Caco-2 (cell line): ENCODE measurements around the gene ANKRD16. TPM values are rescaled to one million over a fixed set of nuclear protein-coding genes. Genes with fewer than 3 reads are reported as not detected.

Experiments used
- BruUV-seq: library from RNA; stranded (reverse); fragments of 400-500 nt; replicated peaks from 2 replicates; lab custom pipeline; 2021; lab: Mats Ljungman, UMichigan
- CTCF ChIA-PET: fragments of 300-600 bp; sonication (Branson Sonifier 250); formaldehyde crosslinking; loops from one replicate; lab custom pipeline; 2022; ENCODE audit warnings: antibody characterized with exemption; lab: Charles Lee
- POLR2A ChIA-PET: fragments of 300-600 bp; sonication (Branson Sonifier 250); formaldehyde crosslinking; loops from one replicate; lab custom pipeline; 2022; ENCODE audit warnings: antibody characterized with exemption; lab: Charles Lee
- DNase-seq, 2 experiments: peaks; one replicate each; pipeline versions ENCODE4 v3.0.0 to v3.0.0-alpha.2; 2020 to 2022
- H3K27me3 ChIP-seq: replicated peaks from 2 replicates; pipeline ENCODE4 v1.6.0; 2011; ENCODE audit warnings: low read length; ENCODE audit not compliant: control insufficient read depth, insufficient read depth
- H3K36me3 ChIP-seq: 2 replicates; pipeline ENCODE4 v1.5.1; 2011; ENCODE audit warnings: low read length; ENCODE audit not compliant: control insufficient read depth, insufficient read depth
- H3K4me1 ChIP-seq: fragments of 250-450 bp; sonication (Bioruptor Pico); 2 replicates; pipeline ENCODE4 v1.5.1; 2020; ENCODE audit warnings: mild to moderate bottlenecking
- H3K4me3 ChIP-seq: 2 replicates; pipeline ENCODE4 v1.5.1; 2011; ENCODE audit warnings: low read depth, mild to moderate bottlenecking, control low read depth, low read length
- H3K9me3 ChIP-seq: fragments of 250-450 bp; sonication (Bioruptor Pico); 2 replicates; pipeline ENCODE4 v1.5.1; 2020; ENCODE audit warnings: mild to moderate bottlenecking, moderate library complexity
- H3K27ac Mint-ChIP-seq: one replicate; pipeline ENCODE4 v1.8.0; 2022; ENCODE audit warnings: mixed read lengths; ENCODE audit not compliant: unreplicated experiment
- H3K27me3 Mint-ChIP-seq: one replicate; pipeline ENCODE4 v1.8.0; 2022; ENCODE audit warnings: mixed read lengths; ENCODE audit not compliant: insufficient read depth, unreplicated experiment
- H3K36me3 Mint-ChIP-seq: one replicate; pipeline ENCODE4 v1.8.0; 2022; ENCODE audit warnings: mild to moderate bottlenecking, mixed read lengths; ENCODE audit not compliant: insufficient read depth, unreplicated experiment
- H3K4me1 Mint-ChIP-seq: one replicate; pipeline ENCODE4 v1.8.0; 2022; ENCODE audit warnings: low read depth, mixed read lengths; ENCODE audit not compliant: unreplicated experiment
- H3K4me3 Mint-ChIP-seq: one replicate; pipeline ENCODE4 v1.8.0; 2022; ENCODE audit warnings: mild to moderate bottlenecking, moderate library complexity, mixed read lengths; ENCODE audit not compliant: unreplicated experiment
- H3K9me3 Mint-ChIP-seq: one replicate; pipeline ENCODE4 v1.8.0; 2022; ENCODE audit warnings: mixed read lengths; ENCODE audit not compliant: unreplicated experiment
- CTCF ChIP-seq, 2 experiments: fragments of 200-600 bp in 1 of 2; IDR thresholded peaks; 1 replicate in 1 of 2; 2 replicates in 1 of 2; pipeline versions ENCODE4 v1.5.1 to v1.8.0; 2011 to 2022; ENCODE audit warnings: antibody characterized with exemption in 1 of 2, control low read depth in 1 of 2, inconsistent platforms in 1 of 2, low read depth in 1 of 2, low read length in 1 of 2, mild to moderate bottlenecking in 1 of 2, moderate library complexity in 1 of 2; ENCODE audit not compliant: insufficient read depth in 1 of 2, severe bottlenecking in 1 of 2, unreplicated experiment in 1 of 2
- intact Hi-C: fragments of 100-400 bp; cut with micrococcal nuclease; formaldehyde crosslinking; loops from one replicate; pipeline ENCODE4 v1.10.0; 2022; ENCODE audit not compliant: unreplicated experiment
- total RNA-seq: library from RNA; stranded (reverse); gene quantifications from 2 replicates; pipeline ENCODE4 v1.2.3, GENCODE V29; 2022

The ANKRD16 gene
- total RNA-seq, 1 experiment from 2014 or later = 20.2 TPM

- H3K4me1 Mint-ChIP-seq = peaks cover 6% of the 10 kb centered on the region
- H3K36me3 ChIP-seq = peaks cover 3% of the 10 kb centered on the region
- H3K4me3 ChIP-seq = no peak overlapping the region
- DNase-seq = no peak
- H3K4me3 Mint-ChIP-seq = no peak overlapping the region
- H3K36me3 Mint-ChIP-seq = peaks cover 55% of the 10 kb centered on the region
- intact Hi-C loops = no loop called here
- BruUV-seq = no TSS peak
- CTCF ChIA-PET = no interaction called here
- H3K9me3 Mint-ChIP-seq = peaks cover 14% of the 10 kb centered on the region
- H3K4me1 ChIP-seq = no peaks in the 10 kb centered on the region
- peaks cover 4% of the 10 kb centered on the region; the same call in 1 of the 2 replicates for H3K9me3 ChIP-seq
- no peak for TF ChIP-seq CTCF (IDR thresholded peaks at IDR 0.05; ENCODE audit: insufficient read depth in 1 of 2, low read depth in 1 of 2, low read length in 1 of 2, severe bottlenecking in 1 of 2, unreplicated experiment in 1 of 2)
- POLR2A ChIA-PET = no interaction called here
- H3K27me3 ChIP-seq = no peaks in the 10 kb centered on the region
- H3K27me3 Mint-ChIP-seq = no peaks in the 10 kb centered on the region
- H3K27ac Mint-ChIP-seq = no peak overlapping the region
Observed at GRCh38 chr10:5898163-5898562, 8.5 kb upstream of the ANKRD16 start.

- H3K27ac Mint-ChIP-seq = no peak overlapping the region
- H3K9me3 Mint-ChIP-seq = peaks cover 14% of the 10 kb centered on the region
- no peak for DNase-seq
- TF ChIP-seq CTCF (IDR thresholded peaks at IDR 0.05; ENCODE audit: insufficient read depth in 1 of 2, low read depth in 1 of 2, low read length in 1 of 2, severe bottlenecking in 1 of 2, unreplicated experiment in 1 of 2) = no peak
- Histone ChIP-seq H3K36me3 (peaks cover 2% of the 10 kb centered on the region; the same call in 1 of the 2 replicates), H3K9me3 (peaks cover 4% of the 10 kb centered on the region; the same call in 1 of the 2 replicates), H3K27me3 (no peaks in the 10 kb centered on the region), H3K4me1 (no peaks in the 10 kb centered on the region), H3K4me3 (no peak overlapping the region)
- ChIA-PET POLR2A (no interaction called here), CTCF (no interaction called here)
- peaks cover 57% of the 10 kb centered on the region for H3K36me3 Mint-ChIP-seq
- no peak overlapping the region for H3K4me3 Mint-ChIP-seq
- no TSS peak for BruUV-seq
- peaks cover 11% of the 10 kb centered on the region for H3K4me1 Mint-ChIP-seq
- no peaks in the 10 kb centered on the region for H3K27me3 Mint-ChIP-seq
- intact Hi-C loops = no loop called here
Observed at GRCh38 chr10:5897504-5897903, 7.8 kb upstream of the ANKRD16 start.

GRCh38 chr10:5897053-5897340 is 7.3 kb upstream of the ANKRD16 start:
- no peak for TF ChIP-seq CTCF (IDR thresholded peaks at IDR 0.05; ENCODE audit: insufficient read depth in 1 of 2, low read depth in 1 of 2, low read length in 1 of 2, severe bottlenecking in 1 of 2, unreplicated experiment in 1 of 2)
- H3K27ac Mint-ChIP-seq = no peak overlapping the region
- POLR2A ChIA-PET = no interaction called here
- Histone ChIP-seq H3K27me3 (no peaks in the 10 kb centered on the region), H3K4me3 (no peak overlapping the region), H3K36me3 (peaks cover 2% of the 10 kb centered on the region; the same call in 1 of the 2 replicates), H3K4me1 (no peaks in the 10 kb centered on the region), H3K9me3 (peaks cover 4% of the 10 kb centered on the region; the same call in 1 of the 2 replicates)
- H3K4me1 Mint-ChIP-seq = peaks cover 16% of the 10 kb centered on the region
- CTCF ChIA-PET = no interaction called here
- peaks cover 59% of the 10 kb centered on the region for H3K36me3 Mint-ChIP-seq
- no peak for DNase-seq
- H3K9me3 Mint-ChIP-seq = peaks cover 14% of the 10 kb centered on the region
- BruUV-seq = no TSS peak
- no peaks in the 10 kb centered on the region for H3K27me3 Mint-ChIP-seq
- intact Hi-C loops = no loop called here
- H3K4me3 Mint-ChIP-seq = no peak overlapping the region
